GM12878 (cell line): Measurements from ENCODE around the gene ARHGEF37. TPM values are rescaled to one million over a fixed set of nuclear protein-coding genes. Genes with fewer than 3 reads are reported as not detected.

ENCODE experiments used
- ATAC-seq: fragments of 200-7000 bp; cut with Tn5 transposase; 3 replicates; pipeline ENCODE4 v1.9.1; 2020; ENCODE audit warnings: mild to moderate bottlenecking, moderate library complexity
- BruUV-seq: library from RNA; stranded (reverse); fragments of 400-500 nt; replicated peaks from 2 replicates; lab custom pipeline; 2021; lab: Mats Ljungman, UMichigan
- CTCF ChIA-PET: fragments of 300-600 bp; sonication (Branson Sonifier 250); formaldehyde crosslinking; extraction: SDS; loops from one replicate; lab custom pipeline; 2021; ENCODE audit warnings: inconsistent platforms; lab: Yijun Ruan, JAX
- POLR2A ChIA-PET: fragments of 350-600 bp; formaldehyde crosslinking; extraction: SDS; loops from one replicate; lab custom pipeline; 2021; ENCODE audit warnings: inconsistent platforms; lab: Charles Lee
- RAD21 ChIA-PET: fragments of 300-600 bp; sonication (Branson Sonifier 250); formaldehyde crosslinking; loops from one replicate; lab custom pipeline; 2023; ENCODE audit warnings: antibody characterized with exemption; ENCODE audit not compliant: unreplicated experiment; lab: Charles Lee
- SMC1A ChIA-PET: fragments of 300-600 bp; sonication (Branson Sonifier 250); formaldehyde crosslinking; loops from one replicate; lab custom pipeline; 2023; ENCODE audit not compliant: unreplicated experiment, uncharacterized antibody; lab: Charles Lee
- DNase-seq: peaks from one replicate; pipeline ENCODE4 v3.0.0-alpha.2; 2011; ENCODE audit warnings: low read depth, low spot score
- FAIRE-seq: peaks from 3 replicates; lab custom pipeline; 2011; peaks lifted over from hg19 to GRCh38; lab: Jason Lieb, UNC
- H2AFZ ChIP-seq: 2 replicates; pipeline ENCODE4 v1.6.0; 2011; ENCODE audit warnings: low read depth, low read length, control low read depth; ENCODE audit not compliant: control insufficient read depth
- H3K27ac ChIP-seq: 2 replicates; pipeline ENCODE4 v1.5.1; 2011; ENCODE audit warnings: control low read depth; ENCODE audit not compliant: control insufficient read depth, insufficient read depth
- H3K27me3 ChIP-seq, 2 experiments: replicated peaks in 1 of 2; 2 replicates each; pipeline versions ENCODE4 v1.6.0 to v1.6.1; 2011; ENCODE audit warnings: low read length in 1 of 2; ENCODE audit not compliant: control insufficient read depth in 2 of 2, insufficient read depth in 2 of 2
- H3K36me3 ChIP-seq, 2 experiments: 2 replicates each; pipeline ENCODE4 v1.5.1; 2011; ENCODE audit warnings: low read length in 1 of 2; ENCODE audit not compliant: control insufficient read depth in 2 of 2, insufficient read depth in 2 of 2
- H3K4me1 ChIP-seq: 2 replicates; pipeline ENCODE4 v1.6.1; 2011; ENCODE audit warnings: mild to moderate bottlenecking, low read length, moderate library complexity, mixed read lengths; ENCODE audit not compliant: control insufficient read depth, insufficient read depth
- H3K4me2 ChIP-seq: 2 replicates; pipeline ENCODE4 v1.6.0; 2011; ENCODE audit warnings: control low read depth; ENCODE audit not compliant: control insufficient read depth, insufficient read depth
- H3K4me3 ChIP-seq: fragments of 200-600 bp; sonication (generic); 2 replicates; pipeline ENCODE4 v1.5.1; 2016
- H3K79me2 ChIP-seq: 2 replicates; pipeline ENCODE4 v1.6.0; 2011; ENCODE audit warnings: low read length; ENCODE audit not compliant: control insufficient read depth, insufficient read depth
- H3K9ac ChIP-seq: 2 replicates; pipeline ENCODE4 v1.8.0; 2011; ENCODE audit warnings: low read length, control low read depth, mixed read lengths; ENCODE audit not compliant: control insufficient read depth, insufficient read depth
- H3K9me3 ChIP-seq: replicated peaks from 3 replicates; pipeline ENCODE4 v1.5.1; 2011; ENCODE audit warnings: mild to moderate bottlenecking, low read length; ENCODE audit not compliant: control insufficient read depth, insufficient read depth
- H4K20me1 ChIP-seq: 2 replicates; pipeline ENCODE4 v1.6.0; 2011; ENCODE audit not compliant: control insufficient read depth, insufficient read depth
- CREM ChIP-seq: IDR thresholded peaks from 2 replicates; pipeline ENCODE4 v1.6.1; 2014; ENCODE audit warnings: antibody characterized with exemption, low read depth
- GABPA ChIP-seq: IDR thresholded peaks from 2 replicates; pipeline ENCODE4 v1.6.1; 2014; ENCODE audit warnings: antibody characterized with exemption, low read depth, mild to moderate bottlenecking, inconsistent platforms
- IKZF2 ChIP-seq, 2 experiments: fragments of 450-650 bp; IDR thresholded peaks; 2 replicates each; pipeline ENCODE4 v1.6.1; 2017; ENCODE audit warnings: mild to moderate bottlenecking in 2 of 2, moderate library complexity in 2 of 2
- NFIC ChIP-seq: IDR thresholded peaks from 2 replicates; pipeline ENCODE4 v1.6.1; 2012; ENCODE audit warnings: low read depth, mild to moderate bottlenecking, inconsistent platforms, low read length, moderate library complexity
- RB1 ChIP-seq: fragments of 450-650 bp; formaldehyde crosslinking; IDR thresholded peaks from 2 replicates; pipeline ENCODE4 v1.6.1; 2017; ENCODE audit warnings: mild to moderate bottlenecking, borderline replicate concordance
- RUNX3 ChIP-seq: IDR thresholded peaks from 2 replicates; pipeline ENCODE4 v1.6.1; 2012; ENCODE audit warnings: low read length, inconsistent platforms
- TBL1XR1 ChIP-seq: IDR thresholded peaks from 2 replicates; pipeline ENCODE4 v1.6.1; 2012; ENCODE audit warnings: low read depth, low read length, improper control_type of control experiment
- WGBS: methylation state at CpG from one replicate; pipeline ENCODE4 v1.1.6; 2016; ENCODE audit warnings: low lambda C conversion rate; ENCODE audit not compliant: insufficient replicate concordance, insufficient coverage; ENCODE audit errors: missing lambda C conversion rate; 5-methylcytosine and 5-hydroxymethylcytosine counted together
- in situ Hi-C: fragments of 300-500 bp; cut with MboI; formaldehyde crosslinking; loops from 9 replicates; pipeline ENCODE4 v1.14.3; 2018; ENCODE audit warnings: mixed read lengths
- intact Hi-C: fragments of 100-400 bp; cut with micrococcal nuclease; formaldehyde crosslinking; loops from one replicate; pipeline ENCODE4 v1.14.2; 2022; ENCODE audit not compliant: unreplicated experiment
- polyA plus RNA-seq, 11 experiments: library from polyadenylated mRNA; depleted of rRNA in 4 of 11; unstranded in 6 of 11; stranded (reverse) in 5 of 11; fragments of >200 nt; fragmentation: Nextera tagmentation in 4 of 11; fragmentation: Illumina TruSeq in 1 of 11; extraction: Ambion mirVana in 4 of 11; extraction: Trizol in 1 of 11; gene quantifications; 1 replicate in 1 of 11; 2 replicates in 10 of 11; pipeline versions ENCODE4 v1.2.1 to v1.2.3, GENCODE V29; 2011 to 2016; ENCODE audit warnings: inconsistent platforms in 2 of 11, missing spikeins in 2 of 11, low read depth in 1 of 11
- total RNA-seq, 4 experiments: library from RNA; depleted of rRNA in 3 of 4; stranded (reverse); fragments of >200 nt in 3 of 4; fragmentation: Illumina TruSeq in 1 of 4; extraction: Trizol in 1 of 4; gene quantifications; 2 replicates each; pipeline versions ENCODE4 v1.2.1 to v1.2.3, GENCODE V29; 2013 to 2021

The ARHGEF37 gene
- total and polyA plus RNA-seq, 10 of the 15 experiments (the other 5 are each of a cell fraction or from before 2014, with no cell fraction given), result 0.16 to 1.1 (median 0.63) TPM

GRCh38 chr5:149632311-149633251, 51.3 kb downstream of the ARHGEF37 start:
- ATAC-seq (peak; percentile 33), FAIRE-seq (peak; percentile 47), DNase-seq (no peak)
- Histone ChIP-seq H4K20me1 (no peaks in the 10 kb centered on the region), H3K9ac (no peak overlapping the region), H2AFZ (peak overlapping the region; percentile 39), H3K79me2 (no peaks in the 10 kb centered on the region), H3K27me3 (no peaks in the 10 kb centered on the region), H3K4me3 (no peak overlapping the region), H3K4me2 (peak overlapping the region; percentile 66), H3K4me1 (peaks cover 12% of the 10 kb centered on the region), H3K36me3 (no peaks in the 10 kb centered on the region), H3K27ac (no peak overlapping the region), H3K9me3 (no peaks in the 10 kb centered on the region)
- in situ Hi-C loops, result loop anchor here (10.0 kb wide), 1 partner anchor 592 kb away; no protein-coding TSS in a partner anchor
- intact Hi-C loops, result loop anchor here (10.0 kb wide), 1 partner anchor 582 kb away; no protein-coding TSS in a partner anchor
- SMC1A ChIA-PET, result interaction anchor here (0.8 to 3.4 kb wide), 8 partner anchors 14 to 359 kb away, joined by 3 to 20 read pairs (median 4); partner anchors contain the start of gene SLC26A2
- no TSS peak for BruUV-seq
- CTCF ChIA-PET, result interaction anchor here (0.9 to 13.3 kb wide), 6 partner anchors 11 to 360 kb away, joined by 3 to 193 read pairs (median 68); no protein-coding TSS in a partner anchor
- TF ChIP-seq GABPA, result no peak
- TF ChIP-seq RB1, result no peak
- peak; percentile 48; the same call in 1 of the 2 replicates for TF ChIP-seq RUNX3
- TF ChIP-seq CREM, result no peak
- TF ChIP-seq IKZF2 (IDR thresholded peaks at IDR 0.05), result 0 out of 4 replicates have a peak, but pooled peaks of 1 of the 2 experiments have one; percentile 21
- TF ChIP-seq NFIC, result no peak
- TF ChIP-seq TBL1XR1, result no peak
- POLR2A ChIA-PET, result no interaction called here
- RAD21 ChIA-PET, result interaction anchor here (1.1 to 11.9 kb wide), 4 partner anchors 11 to 218 kb away, joined by 3 to 148 read pairs (median 4); no protein-coding TSS in a partner anchor
- 61% methylated on average over 12 of the region's 12 CpGs for WGBS
